ENCODE data around the gene ACSL1.

GRCh38 chr4:184873054-184873453 is 47.3 kb upstream of the ACSL1 start:
- no peak for TF ChIP-seq CTCF (IDR thresholded peaks at IDR 0.05)
- no peak for TF ChIP-seq EZH2 (IDR thresholded peaks at IDR 0.05)
